Mesodermal cell (in vitro differentiated cells): ENCODE results near the gene NBAS.
"Not testable (repeated sequence)": the region's sequence is repeated elsewhere in the genome, so short reads cannot be mapped to it uniquely, and the experiment has no call there.

ENCODE experiments used
- H3K27ac ChIP-seq: 2 replicates; pipeline ENCODE4 v1.7.0; 2013; ENCODE audit warnings: mild to moderate bottlenecking, low read depth, low read length, moderate library complexity; ENCODE audit not compliant: severe bottlenecking
- H3K36me3 ChIP-seq: 2 replicates; pipeline ENCODE4 v1.7.1; 2013; ENCODE audit warnings: mild to moderate bottlenecking, low read length, moderate library complexity; ENCODE audit not compliant: control insufficient read depth, insufficient read depth
- H3K4me1 ChIP-seq: one replicate; pipeline ENCODE4 v1.7.1; 2013; ENCODE audit warnings: mild to moderate bottlenecking, low read length; ENCODE audit not compliant: insufficient read depth, control insufficient read depth, poor library complexity, severe bottlenecking
- H3K4me3 ChIP-seq: 2 replicates; pipeline ENCODE4 v1.7.0; 2013; ENCODE audit warnings: low read length, control low read depth, mild to moderate bottlenecking; ENCODE audit not compliant: insufficient read depth, poor library complexity, severe bottlenecking; ENCODE audit errors: extremely low read depth
- H3K9me3 ChIP-seq: 2 replicates; pipeline ENCODE4 v1.7.1; 2013; ENCODE audit warnings: mild to moderate bottlenecking, low read length, moderate library complexity; ENCODE audit not compliant: control insufficient read depth
- WGBS, 2 experiments: methylation state at CpG; one replicate each; pipeline ENCODE4 v1.1.5; 2013; ENCODE audit warnings: missing lambda C conversion rate in 2 of 2; ENCODE audit not compliant: insufficient coverage in 2 of 2; 5-methylcytosine and 5-hydroxymethylcytosine counted together

NBAS gene

DNA sequence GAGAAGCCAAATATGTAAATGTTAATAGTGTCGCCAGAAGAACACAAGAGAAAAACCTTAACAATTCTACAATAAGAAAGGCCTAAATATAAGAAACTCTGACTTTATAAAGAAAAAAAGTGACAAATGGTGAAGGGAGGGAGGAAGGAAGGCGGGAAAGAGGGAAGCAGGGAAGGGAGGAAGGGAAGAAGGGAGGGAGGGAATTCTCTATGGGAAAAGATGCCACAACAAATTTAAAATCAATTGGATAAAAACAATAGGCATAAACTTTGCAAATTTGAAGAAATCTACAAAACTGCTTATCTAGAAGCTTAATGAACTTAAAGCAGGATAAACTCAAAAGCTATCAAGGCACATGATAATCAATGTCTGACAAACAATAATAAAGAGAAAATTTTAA lies 16.9 kb downstream of the NBAS start:
- Histone ChIP-seq H3K4me3 (no peak overlapping the region), H3K9me3 (no peaks in the 10 kb centered on the region), H3K27ac (no peak overlapping the region), H3K36me3 (peaks cover 36% of the 10 kb centered on the region), H3K4me1 (no peaks in the 10 kb centered on the region)
- WGBS, 2 experiments: no CpG with 5 or more reads among the region's 2 CpGs

DNA sequence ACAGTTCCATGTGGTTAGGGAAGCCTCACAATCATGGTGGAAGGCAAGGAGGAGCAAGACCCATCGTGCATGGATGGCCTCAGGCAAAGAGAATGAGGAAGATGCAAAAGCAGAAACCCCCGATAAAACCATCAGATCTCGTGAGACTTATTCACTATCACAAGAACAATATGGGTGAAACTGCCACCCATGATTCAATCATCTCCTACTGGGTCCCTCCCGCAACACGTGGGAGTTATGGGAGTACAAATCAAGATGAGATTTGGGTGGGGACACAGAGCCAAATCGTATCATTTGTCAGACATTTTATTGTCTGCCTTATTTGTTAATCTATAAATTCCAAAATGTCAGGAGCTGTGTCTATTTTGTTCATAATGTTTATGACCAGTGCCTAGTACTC lies 17.6 kb downstream of the NBAS start:
- no peak overlapping the region for H3K4me3 ChIP-seq
- no peaks in the 10 kb centered on the region for H3K4me1 ChIP-seq
- no peak overlapping the region for H3K27ac ChIP-seq
- no peaks in the 10 kb centered on the region for H3K9me3 ChIP-seq
- H3K36me3 ChIP-seq: peaks cover 36% of the 10 kb centered on the region
- 80 to 82% methylated on average over 1 to 2 of the region's 6 CpGs for WGBS, 2 experiments

DNA sequence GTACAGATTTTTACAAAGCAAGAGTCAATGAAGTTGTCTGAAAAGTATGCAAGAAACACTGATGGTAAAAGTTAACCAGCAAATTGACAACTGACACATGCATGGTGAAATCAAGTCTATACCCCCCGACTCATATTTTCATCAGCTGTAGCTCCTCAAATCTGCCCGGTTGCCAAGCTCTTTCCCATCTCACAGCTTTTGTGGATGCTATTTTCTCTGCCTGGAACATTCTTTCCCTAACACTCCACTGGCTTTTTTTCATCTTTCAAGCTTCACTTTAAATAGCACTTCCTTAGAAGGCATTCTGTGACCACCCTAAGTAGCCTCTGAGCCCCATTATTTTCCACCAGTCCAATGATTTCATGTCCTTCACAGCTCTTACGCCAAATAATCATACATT lies 18.1 kb downstream of the NBAS start:
- H3K4me3 ChIP-seq: no peak overlapping the region
- H3K27ac ChIP-seq: no peak overlapping the region
- no peaks in the 10 kb centered on the region for H3K4me1 ChIP-seq
- H3K36me3 ChIP-seq: peaks cover 37% of the 10 kb centered on the region
- 94 to 100% methylated on average over 2 to 3 of the region's 3 CpGs for WGBS, 2 experiments
- H3K9me3 ChIP-seq: no peaks in the 10 kb centered on the region

DNA sequence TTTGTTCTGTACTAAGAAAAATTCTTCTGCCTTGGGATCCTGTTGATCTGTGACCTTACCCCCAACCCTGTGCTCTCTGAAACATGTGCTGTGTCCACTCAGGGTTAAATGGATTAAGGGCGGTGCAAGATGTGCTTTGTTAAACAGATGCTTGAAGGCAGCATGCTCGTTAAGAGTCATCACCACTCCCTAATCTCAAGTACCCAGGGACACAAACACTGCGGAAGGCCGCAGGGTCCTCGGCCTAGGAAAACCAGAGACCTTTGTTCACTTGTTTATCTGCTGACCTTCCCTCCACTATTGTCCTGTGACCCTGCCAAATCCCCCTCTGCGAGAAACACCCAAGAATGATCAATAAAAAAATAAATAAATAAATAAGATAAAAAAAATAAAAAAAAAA lies 18.9 kb downstream of the NBAS start:
- H3K4me3 ChIP-seq, H3K4me1 ChIP-seq, H3K9me3 ChIP-seq, H3K27ac ChIP-seq: not testable (repeated sequence)
- H3K36me3 ChIP-seq: peaks cover 36% of the 10 kb centered on the region
- no CpG with 5 or more reads among the region's 6 CpGs for WGBS, 2 experiments

DNA sequence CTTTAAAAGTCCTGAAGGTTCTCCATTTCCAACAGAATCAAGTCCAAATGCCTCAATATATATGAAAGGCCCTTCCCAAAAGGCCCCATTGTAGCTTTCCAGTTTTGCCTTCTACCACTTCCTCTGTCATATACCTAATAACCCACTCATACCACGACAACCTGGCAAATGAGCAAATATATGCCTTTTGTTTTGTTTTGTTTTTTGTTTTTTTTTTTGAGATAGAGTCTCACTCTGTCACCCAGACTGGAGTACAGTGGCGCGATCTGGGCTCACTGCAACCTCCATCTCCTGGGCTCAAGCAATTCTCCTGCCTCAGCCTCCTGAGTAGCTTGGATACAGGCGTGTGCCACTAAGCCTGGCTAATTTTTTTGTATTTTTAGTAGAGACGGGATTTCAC lies 20.6 kb downstream of the NBAS start:
- H3K4me1 ChIP-seq, H3K27ac ChIP-seq, H3K9me3 ChIP-seq, H3K4me3 ChIP-seq: not testable (repeated sequence)
- peaks cover 45% of the 10 kb centered on the region for H3K36me3 ChIP-seq
- WGBS, 2 experiments: 100% methylated on average over 4 of the region's 5 CpGs; no CpG with 5 or more reads in 1 of the 2 experiments

DNA sequence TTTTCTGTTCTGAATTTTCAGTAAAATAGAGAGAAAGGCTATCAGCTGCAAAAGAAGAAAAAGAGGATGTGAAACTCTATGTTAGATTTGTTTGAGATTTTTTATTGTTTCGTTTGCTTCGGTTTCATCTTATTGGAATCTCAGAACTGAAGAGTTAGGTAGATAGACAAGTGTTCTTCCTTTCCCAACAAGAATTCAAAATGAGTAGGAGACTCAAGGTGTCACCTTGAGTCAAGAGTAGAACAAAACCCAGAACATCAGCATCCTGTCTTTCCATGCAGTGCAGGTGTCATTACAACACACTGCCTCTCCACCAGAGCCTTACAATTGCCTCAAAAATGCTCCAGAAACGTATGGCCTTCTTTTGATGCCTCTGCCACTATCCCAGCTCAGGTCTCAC lies 21.1 kb downstream of the NBAS start:
- peaks cover 6% of the 10 kb centered on the region for H3K9me3 ChIP-seq
- no peak overlapping the region for H3K4me3 ChIP-seq
- no peaks in the 10 kb centered on the region for H3K4me1 ChIP-seq
- peaks cover 45% of the 10 kb centered on the region for H3K36me3 ChIP-seq
- WGBS, 2 experiments: 86 to 90% methylated on average over 1 to 3 of the region's 3 CpGs
- H3K27ac ChIP-seq: no peak overlapping the region

DNA sequence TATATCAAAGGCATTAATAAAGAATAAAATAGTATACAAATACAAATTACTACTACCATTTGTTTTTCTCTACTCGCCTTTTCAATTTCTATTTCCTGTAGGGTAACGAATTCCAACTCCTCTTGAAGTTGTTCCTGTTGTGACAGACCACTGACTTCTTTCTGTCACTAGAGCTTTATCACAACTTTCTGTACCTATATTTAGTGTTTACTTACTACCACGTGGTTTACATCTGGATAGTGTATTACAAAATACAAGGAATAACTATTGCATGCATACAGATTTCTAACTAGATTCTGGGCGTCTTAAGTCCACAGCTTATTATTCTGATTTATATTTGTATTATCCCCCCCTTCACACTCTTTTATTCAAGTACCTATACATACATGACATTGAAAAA lies 22.3 kb downstream of the NBAS start:
- 100% methylated on average over 1 of the region's 4 CpGs; no CpG with 5 or more reads in 1 of the 2 experiments for WGBS, 2 experiments
- no peak overlapping the region for H3K4me3 ChIP-seq
- H3K4me1 ChIP-seq: no peaks in the 10 kb centered on the region
- H3K9me3 ChIP-seq: peaks cover 6% of the 10 kb centered on the region
- H3K36me3 ChIP-seq: peaks cover 47% of the 10 kb centered on the region
- no peak overlapping the region for H3K27ac ChIP-seq

DNA sequence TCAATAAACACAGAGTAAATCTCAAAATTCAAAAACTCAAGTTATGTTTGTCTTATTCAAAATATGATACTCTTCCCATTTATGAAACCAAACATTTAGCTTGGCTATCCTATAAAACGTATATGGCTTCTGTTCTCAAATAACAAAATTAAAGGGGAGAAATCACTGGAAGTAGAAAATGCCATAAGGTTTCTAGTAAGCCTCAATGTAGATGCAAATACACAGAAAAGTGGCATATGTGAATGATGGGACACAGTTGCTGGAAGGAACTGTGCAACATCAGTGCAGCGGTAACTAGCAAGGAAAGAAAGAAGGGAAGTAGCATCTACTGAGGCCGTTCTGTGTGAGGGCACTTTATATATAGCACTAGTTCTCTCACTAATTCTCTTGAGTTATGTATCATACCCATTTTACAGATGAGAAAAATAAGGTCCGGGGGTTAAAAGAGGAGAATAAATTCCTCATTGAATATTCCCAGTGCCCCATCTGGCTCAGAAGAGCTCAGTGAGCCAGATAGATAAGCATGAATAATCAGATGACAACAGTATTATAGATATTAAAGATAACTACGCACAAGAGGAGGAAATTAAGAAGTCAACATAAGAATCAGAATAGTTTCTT lies 27.2 kb downstream of the NBAS start:
- H3K27ac ChIP-seq: no peak overlapping the region
- no CpG with 5 or more reads among the region's 5 CpGs for WGBS, 2 experiments
- H3K4me3 ChIP-seq: no peak overlapping the region
- no peaks in the 10 kb centered on the region for H3K4me1 ChIP-seq
- H3K9me3 ChIP-seq: peaks cover 6% of the 10 kb centered on the region
- peaks cover 34% of the 10 kb centered on the region for H3K36me3 ChIP-seq

DNA sequence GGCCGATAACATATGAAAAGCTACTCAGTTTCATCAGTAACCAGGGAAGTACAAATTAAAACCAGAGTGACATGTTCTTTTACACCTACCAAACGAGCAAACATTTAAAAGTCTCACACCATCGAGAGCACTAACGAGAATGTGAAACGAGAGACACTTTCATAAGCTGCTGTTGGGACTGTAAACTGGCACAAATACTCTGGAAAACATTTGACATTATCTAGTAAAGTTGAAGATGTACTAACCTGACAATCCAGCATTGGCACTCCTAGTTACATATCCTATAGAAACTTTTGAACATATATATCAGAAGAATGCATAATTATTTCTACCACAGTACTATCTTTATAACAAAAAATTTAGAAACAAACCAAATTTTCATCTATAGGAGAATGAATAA lies 28.1 kb downstream of the NBAS start:
- 71 to 91% methylated on average over 4 to 5 of the region's 5 CpGs for WGBS, 2 experiments
- H3K36me3 ChIP-seq: peaks cover 27% of the 10 kb centered on the region
- H3K4me3 ChIP-seq: no peak overlapping the region
- no peaks in the 10 kb centered on the region for H3K4me1 ChIP-seq
- H3K27ac ChIP-seq: no peak overlapping the region
- peaks cover 6% of the 10 kb centered on the region for H3K9me3 ChIP-seq

DNA sequence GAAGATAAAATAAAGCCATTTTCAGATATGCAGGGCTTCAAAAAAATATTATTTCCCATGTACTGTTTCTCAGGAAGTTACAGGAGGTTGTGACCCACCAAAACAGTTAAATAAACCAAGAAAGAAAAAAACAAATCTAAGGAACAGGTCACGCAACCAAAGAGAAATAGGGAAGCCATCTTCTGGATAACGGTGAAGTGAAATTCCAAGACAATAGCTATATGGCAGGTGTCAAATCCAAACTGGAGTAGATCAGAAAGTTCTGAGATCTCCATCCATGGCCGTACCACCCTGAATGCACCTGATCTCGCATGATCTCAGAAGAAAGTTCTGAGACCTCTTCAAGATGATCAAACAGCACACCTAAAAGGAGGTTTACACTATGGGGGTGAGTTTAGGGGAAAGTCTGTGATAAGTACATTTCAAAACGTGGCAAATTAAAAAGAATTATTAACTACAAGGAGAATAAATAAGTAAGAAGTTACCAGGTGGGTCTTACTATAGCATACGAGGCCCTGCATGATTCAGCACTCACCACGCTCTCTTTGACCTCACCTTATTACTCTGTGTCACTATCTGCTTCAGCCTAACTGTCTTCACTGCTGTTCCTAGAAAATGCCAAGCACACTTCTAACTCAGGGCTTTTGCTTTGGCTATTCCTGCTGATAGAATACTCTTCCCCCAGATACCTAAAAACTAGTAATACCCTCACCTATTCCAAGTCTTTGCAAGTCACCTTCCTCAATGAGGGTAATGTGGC lies 29.9 kb downstream of the NBAS start:
- Histone ChIP-seq H3K4me3 (no peak overlapping the region), H3K9me3 (no peaks in the 10 kb centered on the region), H3K4me1 (no peaks in the 10 kb centered on the region), H3K36me3 (peaks cover 23% of the 10 kb centered on the region), H3K27ac (no peak overlapping the region)
- WGBS, 2 experiments: 90 to 94% methylated on average over 5 to 6 of the region's 7 CpGs

DNA sequence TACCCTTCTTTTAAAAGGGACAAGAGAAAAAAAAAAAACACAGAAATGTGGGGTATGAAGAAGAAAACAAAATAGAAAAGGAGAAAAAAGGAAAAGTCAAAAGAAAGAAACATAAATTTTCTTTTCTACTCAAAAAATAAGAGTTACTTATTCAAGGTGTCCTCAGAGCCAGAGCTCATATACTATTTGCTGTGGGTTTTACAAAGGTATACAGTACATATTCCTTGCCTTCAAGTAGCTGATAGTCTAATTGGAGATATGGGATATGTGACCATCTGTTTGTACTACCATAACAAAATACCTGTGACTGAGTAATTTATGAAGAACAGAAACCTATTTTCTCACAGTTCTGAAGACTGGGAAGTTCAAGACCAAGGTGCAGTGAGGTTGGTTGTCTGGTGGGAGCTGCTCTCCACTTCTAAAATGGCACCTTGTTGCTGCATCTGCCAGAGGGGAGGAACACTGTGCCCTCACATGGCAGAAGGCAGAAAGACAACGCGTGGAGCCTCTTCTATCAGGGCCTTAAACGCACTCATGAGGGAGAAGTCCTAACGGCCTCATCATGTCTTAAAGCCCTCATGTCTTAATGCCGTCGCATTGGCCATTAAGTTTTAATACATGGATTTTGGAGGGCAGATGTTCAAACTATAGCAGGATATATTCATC lies 33.9 kb downstream of the NBAS start:
- Histone ChIP-seq H3K4me1 (no peaks in the 10 kb centered on the region), H3K9me3 (no peaks in the 10 kb centered on the region), H3K27ac (no peak overlapping the region), H3K36me3 (peaks cover 24% of the 10 kb centered on the region), H3K4me3 (no peak overlapping the region)
- 89 to 91% methylated on average over 4 to 5 of the region's 6 CpGs for WGBS, 2 experiments
